Memory B cell (primary cell): ENCODE measurements around the gene HTR4.
A peak's percentile ranks its signal among the peaks of the same experiment; 100 is the strongest.

ENCODE experiments used
- ATAC-seq: fragments of 150-1000 bp; cut with Tn5 transposase; 2 replicates; pipeline ENCODE4 v1.10.0; 2021; ENCODE audit warnings: low read depth, mild to moderate bottlenecking, moderate library complexity
- DNase-seq, 2 donors: peaks; one replicate each; pipeline ENCODE4 v3.0.0; 2022; ENCODE audit warnings: low spot score in 2 of 2
- H3K27ac Mint-ChIP-seq: one replicate; pipeline ENCODE4 v1.8.0; 2022; ENCODE audit warnings: mild to moderate bottlenecking, moderate library complexity, mixed read lengths
- H3K27me3 Mint-ChIP-seq: one replicate; pipeline ENCODE4 v1.8.0; 2022; ENCODE audit warnings: mixed read lengths
- H3K36me3 Mint-ChIP-seq: one replicate; pipeline ENCODE4 v1.8.0; 2022; ENCODE audit warnings: mild to moderate bottlenecking, mixed read lengths
- H3K4me1 Mint-ChIP-seq: one replicate; pipeline ENCODE4 v1.8.0; 2022; ENCODE audit warnings: mixed read lengths
- H3K4me3 Mint-ChIP-seq: one replicate; pipeline ENCODE4 v1.8.0; 2022; ENCODE audit warnings: mild to moderate bottlenecking, moderate library complexity, mixed read lengths
- H3K9me3 Mint-ChIP-seq: one replicate; pipeline ENCODE4 v1.8.0; 2022; ENCODE audit warnings: mixed read lengths

HTR4 gene

DNA sequence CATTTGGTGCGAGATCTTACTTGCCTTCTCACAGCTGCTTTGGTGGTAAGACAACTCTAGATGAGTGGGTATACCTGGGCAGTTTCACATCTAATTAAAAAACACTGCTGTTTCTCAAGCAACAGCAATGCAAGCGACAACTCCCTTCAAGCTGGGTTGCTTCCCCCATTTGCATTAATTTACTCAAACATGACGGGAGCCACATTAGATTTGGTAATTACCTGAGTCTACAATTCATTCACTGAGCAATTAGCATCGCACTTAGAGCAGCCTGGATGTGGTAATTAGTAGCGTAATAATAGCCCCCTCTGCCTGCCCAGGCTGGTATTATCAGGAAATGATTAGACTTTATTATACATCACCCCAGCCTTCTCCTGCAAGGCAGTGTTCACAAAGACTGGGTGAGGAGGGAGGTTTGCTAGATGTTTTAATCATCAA is 197.1 kb downstream of the HTR4 start:
- ATAC-seq (peak; percentile 94), DNase-seq (peak; percentile 19 to 29)
- no peak overlapping the region for H3K27ac Mint-ChIP-seq
- H3K4me3 Mint-ChIP-seq, result no peak overlapping the region
- peaks cover 2% of the 10 kb centered on the region for H3K4me1 Mint-ChIP-seq
- H3K36me3 Mint-ChIP-seq, result no peaks in the 10 kb centered on the region
- peaks cover 20% of the 10 kb centered on the region for H3K27me3 Mint-ChIP-seq
- no peaks in the 10 kb centered on the region for H3K9me3 Mint-ChIP-seq

DNA sequence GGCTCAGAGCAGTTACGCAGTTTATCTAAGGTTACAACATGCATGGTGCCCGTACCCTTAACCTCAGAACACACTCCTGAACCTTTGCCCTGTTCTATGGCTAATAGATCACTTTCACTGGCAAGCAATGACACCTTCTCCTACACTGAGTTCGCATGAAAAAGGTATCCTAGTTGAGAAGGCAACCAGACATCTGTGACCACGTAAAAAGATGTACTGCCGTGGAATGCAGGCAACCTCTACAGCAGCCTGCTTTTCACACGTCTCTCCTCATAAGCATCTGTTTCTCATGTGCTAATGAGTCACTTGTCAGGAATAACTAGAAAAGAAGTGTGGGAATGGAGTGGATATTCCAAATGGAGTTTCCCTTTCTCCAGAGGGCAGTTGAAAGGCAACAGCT is 199.1 kb downstream of the HTR4 start:
- DNase-seq (no peak), ATAC-seq (no peak)
- Mint-ChIP-seq H3K27ac (no peak overlapping the region), H3K4me1 (peaks cover 2% of the 10 kb centered on the region), H3K36me3 (no peaks in the 10 kb centered on the region), H3K9me3 (no peaks in the 10 kb centered on the region), H3K4me3 (no peak overlapping the region), H3K27me3 (peaks cover 20% of the 10 kb centered on the region)

DNA sequence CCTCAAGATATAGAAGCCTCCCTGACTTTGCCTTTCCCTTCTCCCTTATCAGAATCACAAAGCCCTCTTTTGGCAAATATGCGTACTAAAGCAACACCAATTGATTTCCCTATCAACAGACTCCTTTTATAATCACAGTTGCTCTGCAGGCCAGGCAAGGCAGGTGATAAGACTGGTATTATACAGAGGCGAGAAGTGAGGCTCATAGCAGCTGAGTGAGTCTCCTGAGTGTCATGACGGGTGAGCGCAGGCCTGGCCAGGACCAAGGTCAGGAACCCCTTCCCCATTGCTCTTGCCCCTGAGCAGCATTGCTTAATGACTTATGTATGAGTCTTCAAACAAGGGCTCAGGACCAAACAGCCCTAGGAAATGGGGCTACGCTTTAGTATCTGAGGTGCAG is 199.8 kb downstream of the HTR4 start:
- H3K36me3 Mint-ChIP-seq, result no peaks in the 10 kb centered on the region
- DNase-seq (no peak), ATAC-seq (no peak)
- peaks cover 2% of the 10 kb centered on the region for H3K4me1 Mint-ChIP-seq
- H3K9me3 Mint-ChIP-seq, result no peaks in the 10 kb centered on the region
- H3K27me3 Mint-ChIP-seq, result peaks cover 20% of the 10 kb centered on the region
- H3K27ac Mint-ChIP-seq, result no peak overlapping the region
- H3K4me3 Mint-ChIP-seq, result no peak overlapping the region

DNA sequence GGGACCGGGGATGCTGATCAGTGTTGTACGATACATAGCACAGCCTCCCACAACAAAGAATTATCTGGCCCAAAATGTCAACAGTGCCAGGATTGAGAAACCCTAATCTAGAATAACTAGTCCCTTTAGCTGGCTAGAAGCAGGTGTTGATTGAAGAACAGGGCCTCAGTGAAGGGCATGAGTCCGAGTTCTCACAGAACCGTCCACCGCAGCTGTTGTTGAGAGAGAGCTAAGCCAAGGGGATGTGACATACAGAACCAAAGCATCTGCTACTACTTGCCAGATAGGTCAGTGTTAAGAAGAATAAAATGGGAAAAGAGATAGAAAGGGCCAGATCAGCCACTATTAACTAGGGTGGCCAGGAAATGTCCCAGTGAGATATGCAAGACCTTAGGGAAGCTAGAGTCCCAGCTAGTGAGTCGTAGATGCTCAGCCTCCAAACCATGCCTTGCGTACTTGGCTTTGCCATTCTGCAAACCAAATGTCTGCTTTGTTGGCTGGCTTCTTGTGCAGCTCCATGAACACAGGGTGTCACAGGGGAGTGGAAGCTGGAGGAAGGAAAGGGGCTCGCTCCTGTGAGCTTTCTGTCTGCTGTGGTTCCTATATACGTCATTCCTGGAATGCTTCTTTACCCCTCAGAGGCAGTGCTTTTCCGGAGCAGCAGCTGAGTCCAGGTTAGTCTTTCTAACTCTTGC is 201.7 kb downstream of the HTR4 start:
- no peak for DNase-seq
- Mint-ChIP-seq H3K27ac (no peak overlapping the region), H3K27me3 (peaks cover 12% of the 10 kb centered on the region), H3K36me3 (no peaks in the 10 kb centered on the region), H3K4me3 (no peak overlapping the region), H3K4me1 (peaks cover 2% of the 10 kb centered on the region), H3K9me3 (no peaks in the 10 kb centered on the region)
- ATAC-seq, result no peak

DNA sequence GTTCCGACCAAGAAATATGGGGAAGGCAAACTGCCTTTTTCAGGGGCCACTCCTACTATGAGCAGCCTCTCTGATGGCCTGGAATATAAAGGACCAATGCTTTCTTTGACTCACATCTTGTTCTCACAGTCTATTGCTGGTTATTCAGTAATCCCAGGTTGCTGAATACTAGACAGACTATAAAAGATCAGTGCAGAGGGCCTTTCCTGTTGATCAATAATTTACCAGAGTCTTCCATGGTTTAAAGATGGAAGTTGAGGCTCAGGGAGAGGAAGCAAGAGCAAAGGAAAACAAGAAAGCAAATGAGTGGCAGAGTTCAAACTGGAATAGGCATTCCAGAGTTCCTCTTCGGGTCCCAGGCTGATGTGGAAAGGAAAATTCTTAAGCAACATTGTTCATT is 207.7 kb downstream of the HTR4 start:
- Mint-ChIP-seq H3K9me3 (no peaks in the 10 kb centered on the region), H3K27ac (no peak overlapping the region), H3K36me3 (peaks cover 7% of the 10 kb centered on the region), H3K27me3 (no peaks in the 10 kb centered on the region), H3K4me3 (no peak overlapping the region), H3K4me1 (no peaks in the 10 kb centered on the region)
- DNase-seq (no peak), ATAC-seq (no peak)

DNA sequence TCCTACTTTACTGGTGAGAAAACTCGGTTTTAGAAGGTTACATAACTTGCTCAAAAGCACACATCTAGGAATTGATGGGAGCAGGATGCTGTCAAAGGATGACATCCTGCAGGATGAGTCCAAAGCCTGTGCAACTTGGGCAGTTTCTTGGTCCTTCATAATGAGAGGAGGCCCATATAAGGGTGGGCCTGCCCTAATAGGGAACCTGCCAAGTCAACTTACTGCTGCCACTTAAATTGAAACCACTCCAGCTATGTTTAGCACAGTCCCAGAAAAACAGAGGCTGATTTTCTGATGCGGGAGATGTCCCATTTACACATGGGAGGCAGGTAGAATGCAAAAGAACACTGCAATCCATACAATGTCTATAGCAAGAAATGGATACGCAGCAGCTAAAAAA is 208.7 kb downstream of the HTR4 start:
- ATAC-seq (no peak), DNase-seq (no peak)
- Mint-ChIP-seq H3K27ac (no peak overlapping the region), H3K36me3 (peaks cover 7% of the 10 kb centered on the region), H3K4me1 (no peaks in the 10 kb centered on the region), H3K27me3 (no peaks in the 10 kb centered on the region), H3K9me3 (no peaks in the 10 kb centered on the region), H3K4me3 (no peak overlapping the region)

DNA sequence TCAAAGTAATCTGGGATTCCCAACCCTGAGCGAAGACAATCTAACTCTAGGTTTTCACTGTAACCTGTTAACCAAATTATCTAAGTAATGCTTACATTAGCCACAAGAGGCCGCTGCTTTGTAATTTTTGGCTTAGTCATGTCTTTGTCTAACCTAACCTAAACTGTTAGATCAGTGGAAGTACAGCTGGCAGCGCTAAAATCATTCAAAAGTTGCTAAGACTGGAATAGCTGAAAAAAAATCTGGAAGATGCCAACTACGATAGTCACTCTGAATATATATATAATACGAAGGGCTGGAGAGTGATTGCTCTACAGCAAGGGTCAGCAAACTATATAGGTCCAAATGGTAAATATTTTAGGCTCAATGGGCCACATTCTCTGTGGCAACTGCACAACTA is 210.3 kb downstream of the HTR4 start:
- Mint-ChIP-seq H3K36me3 (peaks cover 10% of the 10 kb centered on the region), H3K4me1 (no peaks in the 10 kb centered on the region), H3K27me3 (no peaks in the 10 kb centered on the region), H3K27ac (no peak overlapping the region), H3K9me3 (no peaks in the 10 kb centered on the region), H3K4me3 (no peak overlapping the region)
- peak; percentile 64 for ATAC-seq
- peak; percentile 42 to 47 for DNase-seq

DNA sequence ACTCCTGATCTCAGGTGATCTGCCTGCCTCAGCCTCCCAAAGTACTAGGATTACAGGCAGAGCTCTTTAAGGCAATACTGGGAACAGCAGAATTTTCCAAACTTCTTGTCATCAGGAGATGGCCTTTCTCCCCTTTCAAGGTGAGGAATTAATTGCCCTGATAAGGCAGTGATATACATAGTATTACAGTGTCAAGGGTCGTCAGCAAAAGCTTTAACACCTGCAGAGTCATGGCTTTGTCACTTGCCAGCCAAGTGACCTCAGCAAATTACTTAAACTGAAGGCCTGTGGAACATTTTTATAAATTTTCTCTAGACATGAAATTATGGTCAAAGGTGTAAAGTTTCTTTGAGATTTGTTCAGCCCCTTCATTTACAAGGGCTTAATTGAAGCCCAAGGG is 211.1 kb downstream of the HTR4 start:
- no peaks in the 10 kb centered on the region for H3K27me3 Mint-ChIP-seq
- H3K36me3 Mint-ChIP-seq, result peaks cover 12% of the 10 kb centered on the region
- H3K27ac Mint-ChIP-seq, result no peak overlapping the region
- H3K4me3 Mint-ChIP-seq, result no peak overlapping the region
- DNase-seq (no peak), ATAC-seq (no peak)
- H3K9me3 Mint-ChIP-seq, result no peaks in the 10 kb centered on the region
- no peaks in the 10 kb centered on the region for H3K4me1 Mint-ChIP-seq

DNA sequence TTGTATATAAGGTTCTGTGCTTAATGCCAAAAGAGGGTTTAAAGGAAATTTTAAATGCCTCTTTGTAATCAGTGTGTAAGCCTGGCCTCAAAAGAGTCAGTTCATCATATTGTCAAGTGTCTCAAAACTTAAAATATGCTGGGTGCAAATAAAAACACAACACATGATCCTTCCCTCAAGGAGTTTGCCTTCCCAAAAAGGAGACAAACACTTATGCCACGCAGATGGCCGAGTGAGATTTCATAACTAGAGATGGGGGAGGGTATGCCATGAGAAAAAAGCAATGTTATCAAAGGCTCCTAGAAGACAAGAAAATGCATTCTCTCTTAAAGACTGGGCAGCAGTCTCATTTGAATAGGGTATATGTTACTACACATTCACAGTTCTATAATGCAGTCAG is 215.4 kb downstream of the HTR4 start:
- Mint-ChIP-seq H3K27me3 (no peaks in the 10 kb centered on the region), H3K36me3 (peaks cover 17% of the 10 kb centered on the region), H3K27ac (no peak overlapping the region), H3K4me3 (no peak overlapping the region), H3K9me3 (no peaks in the 10 kb centered on the region), H3K4me1 (no peaks in the 10 kb centered on the region)
- ATAC-seq, result no peak
- no peak for DNase-seq

DNA sequence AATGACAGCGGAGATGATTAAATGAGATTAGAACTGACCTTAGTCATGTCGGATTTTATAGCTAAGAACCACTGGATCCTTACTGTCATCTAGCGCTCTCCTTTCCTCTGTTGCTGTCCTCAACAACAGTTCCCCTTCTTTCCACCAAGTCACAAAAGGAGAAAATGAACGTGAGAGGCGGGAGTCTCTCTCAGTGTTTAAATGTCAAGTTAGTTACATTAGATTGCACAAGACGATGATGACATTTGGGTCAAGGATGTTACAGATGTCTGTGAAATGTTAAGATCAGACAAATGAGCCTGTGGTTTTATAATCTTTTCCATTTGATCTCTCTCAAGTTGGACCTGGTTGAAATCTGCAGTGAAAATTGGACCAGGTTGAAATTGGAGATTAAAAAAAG is 217.1 kb downstream of the HTR4 start:
- no peaks in the 10 kb centered on the region for H3K27me3 Mint-ChIP-seq
- ATAC-seq (no peak), DNase-seq (no peak)
- no peaks in the 10 kb centered on the region for H3K4me1 Mint-ChIP-seq
- H3K27ac Mint-ChIP-seq, result no peak overlapping the region
- H3K9me3 Mint-ChIP-seq, result no peaks in the 10 kb centered on the region
- H3K36me3 Mint-ChIP-seq, result peaks cover 21% of the 10 kb centered on the region
- no peak overlapping the region for H3K4me3 Mint-ChIP-seq

DNA sequence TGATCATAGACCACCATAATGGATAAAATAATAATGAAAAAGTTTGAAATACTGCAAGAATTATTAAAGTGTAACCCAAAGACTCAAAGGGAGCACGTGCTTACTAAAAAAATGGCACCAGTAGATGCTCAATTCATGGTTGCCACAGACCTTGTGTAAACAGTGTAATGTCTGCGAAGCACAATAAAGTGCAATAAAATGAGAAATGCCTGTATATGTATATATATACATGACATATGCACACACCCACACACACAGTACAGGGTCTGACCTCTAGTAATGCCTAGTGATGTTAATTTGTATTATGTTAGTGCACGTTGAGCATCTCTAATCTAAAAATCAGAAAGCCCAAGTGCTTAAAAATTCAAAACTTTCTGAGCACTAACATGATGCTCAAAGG is 218.3 kb downstream of the HTR4 start:
- Mint-ChIP-seq H3K27ac (no peak overlapping the region), H3K4me3 (no peak overlapping the region), H3K36me3 (peaks cover 17% of the 10 kb centered on the region), H3K9me3 (no peaks in the 10 kb centered on the region), H3K27me3 (no peaks in the 10 kb centered on the region), H3K4me1 (no peaks in the 10 kb centered on the region)
- DNase-seq (no peak), ATAC-seq (no peak)

DNA sequence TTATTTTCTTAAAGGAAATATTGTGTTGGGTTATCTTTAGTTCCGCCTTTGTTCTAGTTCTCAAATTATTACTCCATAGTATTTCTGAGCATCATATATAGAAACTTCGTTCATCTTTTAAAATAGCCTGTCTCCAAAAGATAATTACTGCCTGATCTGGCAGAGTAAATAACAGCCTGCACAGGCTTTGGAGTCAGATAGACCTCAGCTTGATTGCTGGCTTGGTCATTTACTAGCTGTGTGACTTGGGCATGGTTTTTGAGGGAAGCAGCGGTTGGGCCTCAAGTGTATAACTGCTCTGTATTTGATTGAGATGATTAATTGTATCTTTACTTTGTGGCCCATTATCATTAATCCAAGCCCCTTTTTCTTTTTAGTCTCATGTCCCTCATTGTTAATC is 220.5 kb downstream of the HTR4 start:
- ATAC-seq, result no peak
- no peak for DNase-seq
- no peak overlapping the region for H3K4me3 Mint-ChIP-seq
- no peaks in the 10 kb centered on the region for H3K9me3 Mint-ChIP-seq
- peaks cover 16% of the 10 kb centered on the region for H3K36me3 Mint-ChIP-seq
- no peaks in the 10 kb centered on the region for H3K27me3 Mint-ChIP-seq
- H3K4me1 Mint-ChIP-seq, result peaks cover 2% of the 10 kb centered on the region
- H3K27ac Mint-ChIP-seq, result no peak overlapping the region
